Ammon's horn (tissue), 1 donor: ENCODE data around the gene PCNT.
A peak's percentile ranks its signal among the peaks of the same experiment; 100 is the strongest.

ENCODE experiments used
- DNase-seq: peaks from one replicate; pipeline ENCODE4 v3.0.0-alpha.2; 2016; ENCODE audit warnings: low spot score

PCNT gene, protein sequence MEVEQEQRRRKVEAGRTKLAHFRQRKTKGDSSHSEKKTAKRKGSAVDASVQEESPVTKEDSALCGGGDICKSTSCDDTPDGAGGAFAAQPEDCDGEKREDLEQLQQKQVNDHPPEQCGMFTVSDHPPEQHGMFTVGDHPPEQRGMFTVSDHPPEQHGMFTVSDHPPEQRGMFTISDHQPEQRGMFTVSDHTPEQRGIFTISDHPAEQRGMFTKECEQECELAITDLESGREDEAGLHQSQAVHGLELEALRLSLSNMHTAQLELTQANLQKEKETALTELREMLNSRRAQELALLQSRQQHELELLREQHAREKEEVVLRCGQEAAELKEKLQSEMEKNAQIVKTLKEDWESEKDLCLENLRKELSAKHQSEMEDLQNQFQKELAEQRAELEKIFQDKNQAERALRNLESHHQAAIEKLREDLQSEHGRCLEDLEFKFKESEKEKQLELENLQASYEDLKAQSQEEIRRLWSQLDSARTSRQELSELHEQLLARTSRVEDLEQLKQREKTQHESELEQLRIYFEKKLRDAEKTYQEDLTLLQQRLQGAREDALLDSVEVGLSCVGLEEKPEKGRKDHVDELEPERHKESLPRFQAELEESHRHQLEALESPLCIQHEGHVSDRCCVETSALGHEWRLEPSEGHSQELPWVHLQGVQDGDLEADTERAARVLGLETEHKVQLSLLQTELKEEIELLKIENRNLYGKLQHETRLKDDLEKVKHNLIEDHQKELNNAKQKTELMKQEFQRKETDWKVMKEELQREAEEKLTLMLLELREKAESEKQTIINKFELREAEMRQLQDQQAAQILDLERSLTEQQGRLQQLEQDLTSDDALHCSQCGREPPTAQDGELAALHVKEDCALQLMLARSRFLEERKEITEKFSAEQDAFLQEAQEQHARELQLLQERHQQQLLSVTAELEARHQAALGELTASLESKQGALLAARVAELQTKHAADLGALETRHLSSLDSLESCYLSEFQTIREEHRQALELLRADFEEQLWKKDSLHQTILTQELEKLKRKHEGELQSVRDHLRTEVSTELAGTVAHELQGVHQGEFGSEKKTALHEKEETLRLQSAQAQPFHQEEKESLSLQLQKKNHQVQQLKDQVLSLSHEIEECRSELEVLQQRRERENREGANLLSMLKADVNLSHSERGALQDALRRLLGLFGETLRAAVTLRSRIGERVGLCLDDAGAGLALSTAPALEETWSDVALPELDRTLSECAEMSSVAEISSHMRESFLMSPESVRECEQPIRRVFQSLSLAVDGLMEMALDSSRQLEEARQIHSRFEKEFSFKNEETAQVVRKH (N-terminal part only)

GRCh38 chr21:46323710-46324389, at the start of gene PCNT, which contains the start of gene C21orf58:
Gene PCNT, plus strand, starts transcription at chr21:46324156. Its CDS starts 73 bp downstream, at chr21:46324229.
Gene C21orf58, minus strand, starts transcription at chr21:46323870. Its CDS starts 1,132 bp downstream, at chr21:46322738.
- peak; percentile 98 for DNase-seq

GRCh38 chr21:46274797-46275390, 49.1 kb upstream of the PCNT start:
- DNase-seq: no peak

DNA sequence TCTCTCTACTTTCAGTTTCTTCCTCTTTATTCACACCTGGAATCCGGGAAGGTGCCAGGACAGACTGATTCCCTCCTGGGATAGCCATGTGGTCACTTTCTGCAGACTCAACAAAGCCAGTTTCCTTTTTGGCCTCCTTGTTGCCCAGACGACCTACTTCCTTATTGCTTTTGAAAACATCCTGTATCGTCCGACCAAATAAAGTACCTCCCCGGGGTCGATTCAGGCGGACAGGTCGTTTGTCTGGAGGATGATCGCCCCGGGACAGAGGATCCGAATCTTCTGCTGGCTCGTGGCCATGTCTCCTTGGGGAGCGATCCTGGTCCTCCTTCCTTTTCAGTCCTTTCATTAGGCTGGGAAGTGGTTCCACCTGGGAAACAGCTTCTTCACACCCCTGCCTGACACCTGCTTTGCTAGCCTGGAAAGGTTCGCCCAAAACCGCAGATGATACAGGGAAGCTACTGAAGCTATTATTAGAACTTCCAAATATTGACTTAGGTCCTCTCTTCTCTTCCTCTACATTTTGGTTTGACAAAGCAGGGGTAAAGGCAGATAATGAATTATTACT, 39.8 kb upstream of the PCNT start:
- no peak for DNase-seq

DNA sequence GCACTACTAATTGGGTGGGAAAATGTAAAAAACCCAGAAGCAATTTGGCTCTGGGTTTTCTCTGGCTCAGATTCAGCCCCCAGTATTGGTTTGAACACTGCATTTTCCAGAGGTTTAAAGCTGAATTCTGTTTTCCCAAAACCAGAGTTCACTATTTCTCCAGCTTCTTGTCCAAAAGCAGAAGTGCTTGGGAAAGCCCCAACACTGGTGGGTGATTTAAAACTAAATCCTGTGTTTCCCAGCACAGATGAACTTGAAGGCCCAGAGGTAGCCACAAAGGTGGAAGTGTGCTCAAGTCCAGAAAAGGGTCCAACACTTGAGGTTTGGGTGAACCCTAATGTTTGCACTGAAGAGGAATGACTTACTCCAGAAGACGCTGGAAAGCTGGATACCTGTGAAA, 39.2 kb upstream of the PCNT start:
- DNase-seq: no peak

DNA sequence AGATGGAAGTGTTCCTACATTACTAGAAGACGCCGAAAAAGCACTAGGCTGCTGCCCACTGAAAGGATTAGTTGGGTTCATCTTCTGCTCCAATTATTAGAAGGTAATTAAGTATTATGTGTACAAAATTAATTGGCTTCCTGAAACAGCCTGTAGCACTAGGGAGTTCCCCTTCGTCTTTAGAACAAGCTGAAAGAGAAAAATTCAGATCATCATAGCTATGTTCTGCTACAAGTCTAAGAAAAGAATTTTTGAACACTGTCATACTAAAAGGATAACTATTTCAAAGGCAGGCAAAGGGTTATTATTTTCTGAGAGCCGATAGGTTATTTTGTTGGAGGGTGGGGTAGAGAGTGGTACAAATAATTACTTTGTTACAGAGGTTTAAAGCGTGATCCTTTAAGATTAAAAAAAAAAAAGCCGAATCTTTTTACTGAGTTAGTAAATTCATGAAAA, 38.7 kb upstream of the PCNT start, which contains the start of gene MCM3AP:
MCM3AP (minus strand) TSS at position 406 of the 456 bp plus-strand sequence; CDS start at position 81, 325 bp downstream.
- DNase-seq: no peak

- DNase-seq: peak; percentile 90
Measured at GRCh38 chr21:46285761-46286647, 38.0 kb upstream of the PCNT start, which contains the start of gene YBEY. Gene YBEY, plus strand, starts transcription at chr21:46286342. Its CDS starts 572 bp downstream, at chr21:46286914.

DNA sequence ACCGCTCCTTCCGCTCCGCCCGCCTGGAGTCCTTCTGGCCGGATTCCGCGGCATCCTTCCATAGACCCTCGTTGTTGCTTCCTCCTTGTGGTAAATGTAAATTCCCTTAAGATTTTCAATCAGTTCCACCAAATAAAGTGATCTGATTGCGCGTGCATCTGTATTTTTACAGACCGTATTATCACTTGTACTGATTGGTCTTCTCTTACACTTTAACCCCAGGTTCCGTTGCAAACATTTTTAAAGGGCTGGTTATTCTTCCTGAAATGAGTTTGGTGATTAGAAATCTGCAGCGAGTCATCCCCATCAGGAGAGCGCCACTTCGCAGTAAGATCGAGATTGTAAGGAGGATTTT, 37.3 kb upstream of the PCNT start:
- DNase-seq: no peak

DNA sequence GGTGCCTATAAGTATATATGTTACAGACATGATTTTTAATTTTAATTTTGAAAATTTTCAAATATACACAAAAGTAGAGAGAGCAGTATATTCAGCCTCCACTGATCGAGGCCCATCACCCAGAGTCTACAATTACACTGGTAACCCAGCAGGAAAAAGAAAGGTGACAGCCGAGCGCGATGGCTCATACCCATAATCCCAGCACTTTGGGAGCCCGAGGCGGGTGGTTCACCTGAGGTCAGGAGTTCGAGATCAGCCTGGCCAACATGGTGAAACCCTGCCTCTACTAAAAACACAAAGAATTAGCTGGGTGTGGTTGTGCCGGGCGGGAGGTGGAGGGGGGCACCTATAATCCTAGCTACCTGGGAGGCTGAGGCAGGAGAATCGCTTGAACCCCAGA, 36.4 kb upstream of the PCNT start:
- no peak for DNase-seq

DNA sequence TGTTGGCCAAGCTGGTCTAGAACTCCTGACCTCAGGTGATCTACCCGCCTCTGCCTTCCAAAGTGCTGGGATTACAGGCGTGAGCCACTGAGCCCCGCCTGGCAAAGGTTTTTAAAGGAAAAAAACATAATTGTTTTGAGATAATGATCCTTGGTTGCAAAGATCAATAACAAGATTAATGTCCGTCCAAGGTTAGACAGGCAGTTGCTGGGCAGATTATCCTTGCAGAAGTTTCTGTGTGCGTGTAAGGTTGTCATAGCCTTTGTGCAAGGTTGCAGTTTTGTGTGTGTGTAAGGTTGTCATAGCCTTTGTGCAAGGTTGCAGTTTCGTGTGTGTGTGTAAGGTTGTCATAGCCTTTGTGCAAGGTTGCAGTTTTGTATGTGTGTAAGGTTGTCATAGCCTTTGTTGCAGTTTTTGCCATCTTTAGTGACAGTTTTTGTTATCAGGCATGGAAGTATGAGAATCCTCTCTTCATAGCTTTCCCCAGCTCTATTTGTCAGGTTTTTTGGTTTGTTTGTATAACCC, 34.2 kb upstream of the PCNT start:
- DNase-seq: no peak

DNA sequence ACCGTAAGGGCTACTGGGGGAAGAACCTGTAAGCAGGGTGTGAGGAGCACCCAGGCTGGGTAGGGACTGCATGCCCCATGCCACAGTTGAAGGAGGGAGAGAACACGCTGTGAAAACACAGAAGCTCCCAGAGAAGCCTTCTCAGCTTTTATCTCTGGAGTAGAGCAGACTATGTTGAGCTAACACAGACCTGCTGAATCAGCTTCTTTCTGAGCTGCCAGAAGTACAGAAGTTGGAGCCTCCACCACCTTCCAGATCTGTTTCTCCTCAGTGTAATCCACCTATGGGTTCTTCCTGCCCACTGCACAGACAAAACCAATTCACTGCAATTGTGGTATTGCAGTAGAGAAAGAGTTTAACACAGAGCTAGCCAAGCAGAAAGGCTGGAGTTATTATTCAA, 32.4 kb upstream of the PCNT start:
- no peak for DNase-seq

DNA sequence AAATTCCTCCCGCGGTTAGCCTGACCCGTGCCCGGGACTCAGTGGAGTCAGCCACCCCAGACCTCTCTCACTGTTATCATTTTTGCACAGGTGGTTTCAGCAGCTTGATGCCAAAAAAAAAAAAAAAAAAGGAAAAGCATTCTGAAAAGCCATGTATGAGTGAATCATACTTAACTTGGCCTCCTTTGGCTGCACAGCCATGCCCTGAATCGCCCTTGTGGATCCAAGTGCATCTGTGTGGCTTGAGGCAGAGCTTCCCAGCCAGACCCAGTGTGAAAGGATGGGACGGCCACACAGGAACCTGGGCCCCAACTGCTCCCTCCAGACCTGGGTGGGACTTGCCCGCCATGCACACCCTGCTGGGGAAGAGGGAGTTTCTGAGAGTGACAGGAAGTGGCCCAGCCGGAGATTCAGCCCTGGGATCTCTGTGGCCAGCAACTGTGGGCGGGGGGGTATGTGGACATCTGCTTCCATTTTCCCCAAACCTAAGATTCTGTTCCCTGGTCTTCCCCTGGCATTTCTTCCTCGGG, 29.2 kb upstream of the PCNT start:
- no peak for DNase-seq

DNA sequence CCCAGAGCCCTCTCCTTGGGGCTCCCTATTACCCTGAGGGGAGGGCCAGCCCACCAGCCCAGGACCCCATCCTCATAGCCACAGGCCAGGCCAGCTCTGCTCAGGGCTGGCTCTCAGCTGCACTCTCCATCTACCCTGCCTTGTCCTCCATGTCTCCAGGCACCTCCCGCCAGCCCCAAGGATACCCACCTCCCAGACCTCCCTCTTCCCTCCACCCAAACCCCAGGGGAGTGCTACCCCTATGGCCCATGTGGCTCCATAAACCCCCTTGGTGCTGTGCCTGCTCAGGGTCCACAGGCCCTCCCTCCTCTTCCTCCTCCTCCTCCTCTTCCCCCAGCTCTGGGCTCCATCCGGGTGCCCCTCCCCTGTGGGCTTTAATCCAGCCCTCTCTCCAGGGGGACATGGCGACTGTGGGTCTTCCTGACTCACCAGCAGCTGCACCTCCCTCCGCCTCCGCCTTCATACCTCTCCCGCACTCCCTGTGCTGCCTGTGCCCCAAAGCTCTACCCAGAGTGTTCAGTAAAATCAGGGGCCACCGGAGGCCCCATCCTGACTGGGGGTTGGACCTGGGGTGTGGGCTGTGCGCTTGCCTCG, 28.7 kb upstream of the PCNT start:
- no peak for DNase-seq

DNA sequence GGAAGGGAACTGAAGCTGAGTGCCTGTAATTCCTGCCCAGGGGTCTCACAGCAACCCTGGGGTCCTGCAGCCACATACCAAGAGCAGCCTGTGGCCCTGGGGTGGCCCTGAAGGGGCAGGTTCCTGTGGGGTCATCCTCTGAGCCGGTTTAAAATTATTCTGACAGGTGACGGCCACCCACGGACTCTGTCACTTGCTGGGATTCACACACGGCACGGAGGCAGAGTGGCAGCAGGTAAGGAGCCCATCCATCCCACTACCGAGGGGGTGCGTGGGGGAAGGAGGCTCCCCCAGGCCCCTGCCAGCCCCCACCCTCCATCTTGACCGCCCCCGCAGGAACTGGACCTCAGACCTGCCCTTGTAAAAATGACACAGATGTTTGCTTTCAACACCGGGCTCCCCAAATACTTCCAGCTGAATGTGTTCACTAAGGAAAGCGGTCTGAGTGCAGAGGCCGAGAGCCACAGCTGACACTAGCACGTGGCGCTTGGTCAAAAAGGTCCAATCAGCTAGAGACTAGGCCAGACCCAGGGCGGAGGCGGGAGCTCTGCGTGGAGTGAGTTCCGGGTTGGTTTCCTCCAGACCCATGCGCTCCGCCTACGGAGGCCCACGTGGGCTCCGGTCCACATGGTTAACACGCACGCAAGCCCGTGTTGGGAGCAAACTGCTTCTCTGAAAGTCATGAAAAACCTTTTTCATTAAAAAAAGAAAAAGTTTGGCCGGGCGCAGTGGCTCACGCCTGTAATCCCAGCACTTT, 27.8 kb upstream of the PCNT start:
- DNase-seq: peak; percentile 36

DNA sequence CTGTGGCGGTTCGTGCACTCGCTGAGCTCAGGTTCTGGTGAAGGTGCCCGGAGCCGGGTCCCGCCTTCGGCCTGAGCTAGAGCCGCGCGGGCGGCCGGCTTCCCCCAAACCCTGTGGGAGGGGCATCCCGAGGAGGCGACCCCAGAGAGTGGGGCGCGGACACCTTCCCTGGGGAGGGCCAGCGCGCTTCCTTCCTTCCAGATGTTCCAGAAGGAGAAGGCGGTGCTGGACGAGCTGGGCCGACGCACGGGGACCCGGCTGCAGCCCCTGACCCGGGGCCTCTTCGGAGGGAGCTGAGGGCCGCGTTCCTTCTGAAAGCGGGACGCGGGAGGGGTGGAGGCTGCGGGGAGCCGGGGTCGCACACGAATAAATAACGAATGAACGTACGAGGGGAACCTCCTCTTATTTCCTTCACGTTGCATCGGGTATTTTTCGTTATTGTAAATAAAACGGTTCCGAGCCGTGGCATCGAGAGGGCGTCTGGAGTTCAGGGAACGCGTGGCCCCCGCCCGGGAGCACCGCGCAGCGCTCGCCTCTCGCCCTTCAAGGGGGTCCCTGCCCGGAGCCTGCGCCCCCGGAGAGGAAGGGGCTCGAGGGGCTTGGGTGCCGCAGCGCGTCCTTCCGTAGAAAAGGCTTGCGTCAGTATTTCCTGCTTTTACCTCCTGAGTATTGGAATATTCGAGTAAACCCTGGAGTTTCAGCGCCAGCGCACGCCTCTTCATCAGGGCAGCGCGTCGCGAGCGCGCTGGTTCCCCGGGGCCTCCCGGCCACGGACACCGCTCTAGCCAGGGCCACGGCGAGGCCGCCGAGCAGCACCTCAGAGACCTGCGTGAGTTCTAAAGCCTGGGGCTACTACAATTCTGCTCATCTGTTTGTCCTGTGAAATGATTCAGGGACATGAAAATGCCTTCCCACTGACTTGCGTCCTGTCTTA, 26.4 kb upstream of the PCNT start:
- no peak for DNase-seq

DNA sequence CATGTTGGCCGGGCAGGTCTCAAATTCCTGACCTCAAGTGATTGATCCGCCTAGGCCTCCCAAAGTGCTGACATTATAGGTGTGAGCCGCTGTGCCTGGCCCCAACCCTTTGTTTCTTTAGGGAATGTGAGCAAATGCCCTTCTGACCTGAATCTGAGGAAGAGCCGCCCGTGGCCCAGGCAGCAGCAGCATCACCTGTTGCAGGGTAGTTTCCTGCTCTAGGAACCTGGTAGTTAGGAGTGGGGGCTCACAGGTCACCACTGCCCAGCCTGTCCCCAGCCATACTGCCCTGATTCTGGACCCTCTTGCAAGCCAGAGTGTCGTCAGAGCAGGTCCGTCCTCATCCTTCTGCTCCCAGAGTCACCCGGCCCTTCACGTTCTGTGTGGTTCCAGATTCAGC, 24.8 kb upstream of the PCNT start:
- no peak for DNase-seq

DNA sequence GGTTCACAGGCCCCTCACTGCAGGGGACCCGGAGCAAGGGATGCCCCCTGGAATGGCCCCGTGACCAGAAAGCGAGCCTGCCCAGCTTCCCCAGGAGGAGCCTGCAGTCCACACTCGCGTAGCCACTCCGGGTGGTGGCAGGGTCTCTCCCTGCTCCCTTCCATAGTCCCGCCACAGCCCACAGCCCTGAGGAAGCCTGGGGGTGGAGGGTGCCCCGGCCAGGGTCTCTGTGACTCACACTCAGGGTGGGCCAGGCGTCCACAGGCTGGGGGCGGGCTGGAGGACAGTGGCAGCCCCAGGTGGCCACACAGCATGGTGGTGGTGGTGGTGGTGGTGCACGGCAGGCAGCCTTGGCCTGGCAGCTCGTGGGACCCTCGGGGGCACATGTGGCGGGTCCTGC, 22.2 kb upstream of the PCNT start:
- no peak for DNase-seq

- DNase-seq: no peak
Measured at GRCh38 chr21:46304437-46304836, 19.5 kb upstream of the PCNT start.
